ENCODE data around the gene NIM1K. TPM values are rescaled to one million over a fixed set of nuclear protein-coding genes. Genes with fewer than 3 reads are reported as not detected.

NIM1K gene
- total RNA-seq, result 1 to 10 TPM in 1 of 2 donors, under 1 TPM in 1; 0.58 to 1.5 TPM
- polyA plus RNA-seq, result under 1 TPM in 1 of 2 donors, not detected in 1; 0.26 TPM
- long read RNA-seq, donor 1, partial matches to known transcripts, result 1 of 4 reads
- long read RNA-seq, donor 1, other reads (novel, unspliced or antisense), result 0 of 4 reads
- long read RNA-seq, donor 2, result 0 reads

DNA sequence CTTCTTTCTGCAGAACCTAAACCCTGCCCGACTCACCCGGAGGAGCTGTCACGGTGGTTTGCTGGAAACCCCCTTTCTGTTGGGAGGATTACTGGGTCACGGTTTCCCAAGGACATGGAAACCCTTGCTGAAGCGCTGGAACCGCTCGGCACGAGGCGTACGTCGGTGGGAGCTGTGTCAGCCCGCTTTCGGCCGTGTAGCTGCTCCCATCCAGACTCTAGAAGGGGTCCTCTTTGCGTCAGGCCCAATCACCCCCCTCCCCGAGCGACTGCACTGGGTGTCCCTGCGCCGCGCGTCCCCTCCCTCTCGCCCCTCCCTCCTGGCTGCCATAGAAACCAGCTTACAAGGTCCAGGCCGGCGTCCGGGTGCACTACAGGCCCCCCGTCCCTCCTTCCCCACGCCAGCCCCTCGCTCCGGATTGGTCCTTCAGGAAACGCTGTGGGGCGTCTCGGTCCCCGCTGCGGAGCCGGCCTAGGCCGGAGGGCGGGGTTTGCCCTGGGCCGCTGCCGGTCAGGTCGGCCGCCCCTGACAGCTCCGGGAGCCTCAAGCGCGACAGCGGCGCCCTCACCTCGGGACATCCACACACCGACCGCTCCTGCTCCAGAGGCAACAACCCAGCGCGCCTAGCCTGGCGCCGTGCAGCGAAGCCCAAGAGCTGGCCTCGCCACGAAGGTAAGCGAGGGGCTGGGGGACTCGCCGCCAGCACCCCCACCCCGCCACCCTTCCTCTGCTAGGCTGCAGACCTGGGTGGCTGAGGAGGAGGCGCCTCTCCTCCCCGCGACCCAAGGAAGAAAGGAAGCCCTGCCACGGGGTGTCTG is at the start of gene NIM1K:
Gene NIM1K (plus strand): TSS at position 486 of the 818 bp plus-strand sequence. CDS start 53,551 bp downstream, outside the sequence.
- H3K4me3 ChIP-seq (ENCODE audit: low read length in 2 of 2), result peak within 1 kb of the TSS; percentile 31 to 34
- DNase-seq (peak; percentile 68 to 86), ATAC-seq (ENCODE audit: low FRiP score) (peak; percentile 83)
- WGBS, 2 donors, result 0 to 1% methylated on average over 59 to 64 of the region's 64 CpGs
- intact Hi-C loops (cut with DNase I), result loop anchor here in 1 of 2 donors (5.0 kb wide), 1 partner anchor 70 kb away; the partner anchor contains the start of gene ZNF131
- no peaks in the 10 kb centered on the region for H3K9me3 ChIP-seq (ENCODE audit: control insufficient read depth, low read length)
- no peak within 1 kb of the TSS for H3K27ac ChIP-seq (ENCODE audit: low read depth in 1 of 2, low read length in 2 of 2)
- H3K4me1 ChIP-seq (ENCODE audit: control insufficient read depth in 1 of 2, insufficient read depth in 2 of 2, low read length in 2 of 2), result no peaks in the 10 kb centered on the region
- H3K36me3 ChIP-seq (ENCODE audit: control insufficient read depth in 1 of 2, insufficient read depth in 2 of 2, low read length in 1 of 2), result no peaks in the 10 kb centered on the region
- H3K27me3 ChIP-seq (ENCODE audit: control insufficient read depth in 1 of 2, insufficient read depth in 2 of 2, low read length in 1 of 2), result no peaks in the 10 kb centered on the region

DNA sequence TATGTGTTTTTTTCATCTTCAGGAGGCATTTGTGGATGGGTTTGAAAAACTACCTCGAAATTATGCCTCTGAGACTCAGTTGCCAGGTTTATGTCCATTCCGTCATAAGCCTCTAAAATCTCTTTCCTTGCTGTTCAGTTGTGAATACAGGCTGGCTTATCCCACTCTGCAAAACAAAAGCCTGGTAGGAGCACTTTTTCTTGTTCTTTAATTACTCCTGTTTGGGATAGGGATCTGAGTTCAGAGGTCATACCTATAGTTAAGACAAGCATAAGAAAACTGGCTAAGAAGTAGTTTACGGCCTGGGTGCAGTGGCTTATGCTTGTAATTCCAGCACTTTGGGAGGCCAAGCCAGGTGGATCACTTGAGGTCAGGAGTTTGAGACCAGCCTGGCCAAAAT is 47.0 kb upstream of the NIM1K start:
- intact Hi-C loops (cut with DNase I), result no loop called here
- Histone ChIP-seq H3K9me3 (ENCODE audit: control insufficient read depth, low read length) (no peaks in the 10 kb centered on the region), H3K27ac (ENCODE audit: low read depth in 1 of 2, low read length in 2 of 2) (no peak overlapping the region), H3K4me1 (ENCODE audit: control insufficient read depth in 1 of 2, insufficient read depth in 2 of 2, low read length in 2 of 2) (no peaks in the 10 kb centered on the region), H3K36me3 (ENCODE audit: control insufficient read depth in 1 of 2, insufficient read depth in 2 of 2, low read length in 1 of 2) (no peaks in the 10 kb centered on the region), H3K27me3 (ENCODE audit: control insufficient read depth in 1 of 2, insufficient read depth in 2 of 2, low read length in 1 of 2) (no peaks in the 10 kb centered on the region), H3K4me3 (ENCODE audit: low read length in 2 of 2) (no peak overlapping the region)
- 95% methylated on average over 3 of the region's 3 CpGs for WGBS, 2 donors
- ATAC-seq (ENCODE audit: low FRiP score) (no peak), DNase-seq (no peak)

DNA sequence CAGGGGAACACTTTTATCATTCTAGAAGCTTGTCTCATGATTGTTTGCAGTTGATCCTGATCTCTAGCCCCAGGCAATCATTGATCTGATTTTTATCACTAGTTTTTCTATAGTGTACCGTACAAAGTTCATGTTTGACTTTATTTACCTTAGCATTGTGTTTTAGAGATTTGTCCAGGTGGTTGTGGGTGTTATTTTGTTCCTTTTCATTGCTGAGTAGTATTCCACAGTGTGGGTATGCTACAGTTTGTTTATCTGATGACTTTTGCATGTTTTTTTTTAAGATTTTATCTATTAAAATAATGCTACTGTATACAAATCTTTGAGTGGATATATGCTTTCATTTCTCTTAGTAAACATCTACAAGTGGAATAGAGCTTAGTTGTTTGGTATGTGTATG is 45.1 kb upstream of the NIM1K start:
- Histone ChIP-seq H3K4me3 (ENCODE audit: low read length in 2 of 2) (no peak overlapping the region), H3K27ac (ENCODE audit: low read depth in 1 of 2, low read length in 2 of 2) (no peak overlapping the region), H3K9me3 (ENCODE audit: control insufficient read depth, low read length) (no peaks in the 10 kb centered on the region), H3K36me3 (ENCODE audit: control insufficient read depth in 1 of 2, insufficient read depth in 2 of 2, low read length in 1 of 2) (no peaks in the 10 kb centered on the region), H3K4me1 (ENCODE audit: control insufficient read depth in 1 of 2, insufficient read depth in 2 of 2, low read length in 2 of 2) (peaks cover 0 to 4% of the 10 kb centered on the region in 2 donors), H3K27me3 (ENCODE audit: control insufficient read depth in 1 of 2, insufficient read depth in 2 of 2, low read length in 1 of 2) (no peaks in the 10 kb centered on the region)
- 98 to 100% methylated on average over 1 of the region's 1 CpG for WGBS, 2 donors
- DNase-seq, result no peak
- intact Hi-C loops (cut with DNase I), result no loop called here
- no peak for ATAC-seq (ENCODE audit: low FRiP score)

DNA sequence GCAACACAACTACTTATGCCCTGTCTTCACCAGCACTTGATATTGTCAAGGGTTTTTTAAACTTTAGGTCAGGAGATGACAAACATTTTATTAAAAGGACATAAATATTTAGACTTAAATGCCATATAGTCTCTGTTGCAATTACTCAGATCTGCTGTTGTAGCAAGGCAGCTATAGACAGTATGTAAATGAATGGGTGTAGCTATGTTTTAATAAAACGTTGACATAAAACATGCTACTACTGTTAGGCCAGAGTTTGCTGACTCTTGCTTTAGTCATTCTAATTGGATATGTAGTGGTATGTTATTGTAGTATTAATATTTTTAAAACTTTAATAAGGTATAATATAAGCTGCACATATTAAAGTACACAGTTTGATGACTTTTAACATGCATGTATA is 43.6 kb upstream of the NIM1K start:
- ATAC-seq (ENCODE audit: low FRiP score) (no peak), DNase-seq (no peak)
- H3K4me3 ChIP-seq (ENCODE audit: low read length in 2 of 2), result no peak overlapping the region
- intact Hi-C loops (cut with DNase I), result no loop called here
- no peaks in the 10 kb centered on the region for H3K27me3 ChIP-seq (ENCODE audit: control insufficient read depth in 1 of 2, insufficient read depth in 2 of 2, low read length in 1 of 2)
- WGBS, 2 donors, result 67 to 74% methylated on average over 1 of the region's 1 CpG
- H3K36me3 ChIP-seq (ENCODE audit: control insufficient read depth in 1 of 2, insufficient read depth in 2 of 2, low read length in 1 of 2), result no peaks in the 10 kb centered on the region
- H3K9me3 ChIP-seq (ENCODE audit: control insufficient read depth, low read length), result no peaks in the 10 kb centered on the region
- no peak overlapping the region for H3K27ac ChIP-seq (ENCODE audit: low read depth in 1 of 2, low read length in 2 of 2)
- H3K4me1 ChIP-seq (ENCODE audit: control insufficient read depth in 1 of 2, insufficient read depth in 2 of 2, low read length in 2 of 2), result peaks cover 0 to 4% of the 10 kb centered on the region in 2 donors

DNA sequence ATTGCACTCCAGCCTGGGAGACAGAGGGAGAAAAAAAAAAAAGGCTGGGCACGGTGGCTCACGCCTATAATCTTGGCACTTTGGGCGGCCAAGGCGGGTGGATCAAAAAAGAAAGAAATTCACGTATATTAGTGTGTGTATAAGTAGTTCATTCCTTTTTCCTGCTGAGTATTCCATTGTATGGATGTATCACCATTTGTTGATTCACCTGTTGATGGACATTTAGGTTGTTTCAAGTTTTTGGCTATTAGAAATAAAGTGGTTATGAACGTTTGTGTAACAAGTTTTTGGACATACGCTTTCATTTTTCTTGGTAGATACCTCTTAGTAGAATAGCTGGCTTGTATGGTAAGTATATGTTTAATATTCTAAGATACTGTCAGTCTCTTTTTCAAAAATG is 42.8 kb upstream of the NIM1K start:
- WGBS, 2 donors, result 91 to 93% methylated on average over 7 of the region's 7 CpGs
- Histone ChIP-seq H3K27me3 (ENCODE audit: control insufficient read depth in 1 of 2, insufficient read depth in 2 of 2, low read length in 1 of 2) (no peaks in the 10 kb centered on the region), H3K27ac (ENCODE audit: low read depth in 1 of 2, low read length in 2 of 2) (no peak overlapping the region), H3K4me3 (ENCODE audit: low read length in 2 of 2) (no peak overlapping the region), H3K4me1 (ENCODE audit: control insufficient read depth in 1 of 2, insufficient read depth in 2 of 2, low read length in 2 of 2) (peaks cover 0 to 6% of the 10 kb centered on the region in 2 donors), H3K36me3 (ENCODE audit: control insufficient read depth in 1 of 2, insufficient read depth in 2 of 2, low read length in 1 of 2) (no peaks in the 10 kb centered on the region), H3K9me3 (ENCODE audit: control insufficient read depth, low read length) (no peaks in the 10 kb centered on the region)
- DNase-seq (no peak), ATAC-seq (ENCODE audit: low FRiP score) (no peak)
- intact Hi-C loops (cut with DNase I), result no loop called here

DNA sequence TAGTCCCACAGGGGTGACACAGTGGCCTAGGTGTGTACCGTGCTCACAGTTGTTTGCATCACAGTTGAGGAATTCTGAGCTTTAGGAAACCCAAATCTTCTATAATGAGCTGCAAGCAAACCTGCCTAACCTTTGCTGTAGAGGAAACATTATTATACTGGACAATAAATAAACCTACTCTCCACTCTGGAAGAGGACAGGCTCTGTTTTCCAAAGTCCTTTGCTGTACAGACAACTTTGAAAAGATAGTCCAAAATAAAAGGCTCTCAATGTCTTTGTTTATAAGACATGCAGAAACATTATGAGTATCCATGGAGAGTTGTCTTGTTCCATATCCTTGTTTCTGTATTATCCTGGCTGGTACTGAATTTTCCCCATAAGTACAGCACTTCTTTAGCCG is 42.0 kb upstream of the NIM1K start:
- no peaks in the 10 kb centered on the region for H3K36me3 ChIP-seq (ENCODE audit: control insufficient read depth in 1 of 2, insufficient read depth in 2 of 2, low read length in 1 of 2)
- H3K9me3 ChIP-seq (ENCODE audit: control insufficient read depth, low read length), result no peaks in the 10 kb centered on the region
- 87 to 92% methylated on average over 2 of the region's 2 CpGs for WGBS, 2 donors
- intact Hi-C loops (cut with DNase I), result no loop called here
- no peak for ATAC-seq (ENCODE audit: low FRiP score)
- no peak for DNase-seq
- no peaks in the 10 kb centered on the region for H3K27me3 ChIP-seq (ENCODE audit: control insufficient read depth in 1 of 2, insufficient read depth in 2 of 2, low read length in 1 of 2)
- H3K27ac ChIP-seq (ENCODE audit: low read depth in 1 of 2, low read length in 2 of 2), result no peak overlapping the region
- peaks cover 3 to 6% of the 10 kb centered on the region in 2 donors for H3K4me1 ChIP-seq (ENCODE audit: control insufficient read depth in 1 of 2, insufficient read depth in 2 of 2, low read length in 2 of 2)
- H3K4me3 ChIP-seq (ENCODE audit: low read length in 2 of 2), result no peak overlapping the region

DNA sequence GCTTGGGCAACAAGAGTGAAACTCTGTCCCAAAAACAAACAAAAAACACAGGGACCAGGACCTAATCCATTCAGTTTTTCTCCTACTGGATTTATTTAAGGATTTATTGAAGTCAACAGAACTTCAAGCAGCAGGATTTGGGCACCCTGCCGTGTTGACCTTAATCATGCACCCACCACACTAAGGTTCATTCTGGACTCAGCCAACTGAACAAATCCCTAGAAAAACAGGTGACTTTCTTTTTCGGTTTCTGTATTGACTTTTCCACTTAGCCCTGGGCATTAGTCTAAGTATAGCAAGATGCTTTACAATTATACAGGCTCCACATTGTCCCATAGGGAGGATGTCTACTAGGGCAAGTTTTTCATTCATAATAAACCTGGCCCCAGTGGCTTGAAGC is 41.3 kb upstream of the NIM1K start:
- peaks cover 3 to 6% of the 10 kb centered on the region in 2 donors for H3K4me1 ChIP-seq (ENCODE audit: control insufficient read depth in 1 of 2, insufficient read depth in 2 of 2, low read length in 2 of 2)
- DNase-seq (no peak), ATAC-seq (ENCODE audit: low FRiP score) (no peak)
- no peaks in the 10 kb centered on the region for H3K36me3 ChIP-seq (ENCODE audit: control insufficient read depth in 1 of 2, insufficient read depth in 2 of 2, low read length in 1 of 2)
- H3K4me3 ChIP-seq (ENCODE audit: low read length in 2 of 2), result no peak overlapping the region
- H3K9me3 ChIP-seq (ENCODE audit: control insufficient read depth, low read length), result no peaks in the 10 kb centered on the region
- 22 to 27% methylated on average over 2 of the region's 2 CpGs for WGBS, 2 donors
- H3K27me3 ChIP-seq (ENCODE audit: control insufficient read depth in 1 of 2, insufficient read depth in 2 of 2, low read length in 1 of 2), result no peaks in the 10 kb centered on the region
- peak overlapping the region in 1 of 2 donors; percentile 3 for H3K27ac ChIP-seq (ENCODE audit: low read depth in 1 of 2, low read length in 2 of 2)
- intact Hi-C loops (cut with DNase I), result no loop called here

DNA sequence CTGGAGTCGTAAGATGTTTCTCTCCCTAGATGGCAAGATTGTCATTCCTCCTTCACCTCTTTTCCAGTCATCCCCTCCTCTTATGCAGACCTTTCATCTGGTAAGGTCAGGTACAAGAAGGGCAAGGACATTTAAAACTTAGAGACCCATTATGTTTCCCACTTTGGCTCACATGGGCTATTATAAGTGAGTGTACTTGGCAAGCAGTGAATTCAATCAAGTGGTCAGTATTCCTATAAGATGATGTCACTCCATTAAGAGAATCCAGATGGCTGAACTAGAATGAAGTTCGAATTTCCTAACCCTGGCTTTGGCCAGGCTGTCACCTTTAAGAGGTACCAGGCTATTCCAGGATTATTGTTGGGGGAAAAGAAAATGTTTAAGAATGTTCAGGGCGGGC is 39.1 kb upstream of the NIM1K start:
- H3K27me3 ChIP-seq (ENCODE audit: control insufficient read depth in 1 of 2, insufficient read depth in 2 of 2, low read length in 1 of 2), result no peaks in the 10 kb centered on the region
- no peak overlapping the region for H3K27ac ChIP-seq (ENCODE audit: low read depth in 1 of 2, low read length in 2 of 2)
- no peak for ATAC-seq (ENCODE audit: low FRiP score)
- 65 to 68% methylated on average over 3 of the region's 3 CpGs for WGBS, 2 donors
- H3K36me3 ChIP-seq (ENCODE audit: control insufficient read depth in 1 of 2, insufficient read depth in 2 of 2, low read length in 1 of 2), result no peaks in the 10 kb centered on the region
- no peaks in the 10 kb centered on the region for H3K9me3 ChIP-seq (ENCODE audit: control insufficient read depth, low read length)
- H3K4me3 ChIP-seq (ENCODE audit: low read length in 2 of 2), result no peak overlapping the region
- DNase-seq, result no peak
- H3K4me1 ChIP-seq (ENCODE audit: control insufficient read depth in 1 of 2, insufficient read depth in 2 of 2, low read length in 2 of 2), result peaks cover 3 to 13% of the 10 kb centered on the region in 2 donors
- intact Hi-C loops (cut with DNase I), result no loop called here

DNA sequence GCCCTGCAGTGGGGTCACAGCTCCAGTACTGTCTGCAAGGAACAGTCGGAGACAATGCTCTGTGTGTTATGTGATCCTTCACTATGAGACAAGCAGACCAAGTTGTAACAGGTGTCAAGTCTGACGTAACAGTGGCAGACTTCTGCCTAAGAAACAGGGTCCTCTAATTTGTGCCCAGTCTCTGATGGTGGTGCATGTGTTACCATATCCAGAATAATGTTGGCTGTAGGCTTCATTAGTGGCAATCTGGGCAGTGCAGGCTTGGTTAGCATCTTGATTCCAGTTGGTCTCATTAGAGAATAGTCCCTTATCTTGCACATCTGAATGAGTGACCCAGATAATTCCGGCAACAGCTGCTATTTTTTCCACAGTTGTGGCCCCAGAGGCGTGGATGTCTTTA is 37.6 kb upstream of the NIM1K start:
- ATAC-seq (ENCODE audit: low FRiP score), result peak; percentile 34
- intact Hi-C loops (cut with DNase I), result no loop called here
- 33 to 34% methylated on average over 4 of the region's 4 CpGs for WGBS, 2 donors

More for the DNA sequence above, 37.6 kb upstream of the NIM1K start:
- H3K27ac ChIP-seq (ENCODE audit: low read depth in 1 of 2, low read length in 2 of 2), result no peak overlapping the region
- no peaks in the 10 kb centered on the region for H3K9me3 ChIP-seq (ENCODE audit: control insufficient read depth, low read length)
- no peaks in the 10 kb centered on the region for H3K36me3 ChIP-seq (ENCODE audit: control insufficient read depth in 1 of 2, insufficient read depth in 2 of 2, low read length in 1 of 2)
- H3K27me3 ChIP-seq (ENCODE audit: control insufficient read depth in 1 of 2, insufficient read depth in 2 of 2, low read length in 1 of 2), result no peaks in the 10 kb centered on the region
- H3K4me1 ChIP-seq (ENCODE audit: control insufficient read depth in 1 of 2, insufficient read depth in 2 of 2, low read length in 2 of 2), result peaks cover 3 to 13% of the 10 kb centered on the region in 2 donors
- DNase-seq, result no peak
- H3K4me3 ChIP-seq (ENCODE audit: low read length in 2 of 2), result no peak overlapping the region
